ENCODE data around the gene WNT5B. TPM values are rescaled to one million over a fixed set of nuclear protein-coding genes. Genes with fewer than 3 reads are reported as not detected.

WNT5B gene
- total and polyA plus RNA-seq, 8 donors, result 0.72 to 2.8 (median 0.86) TPM

DNA sequence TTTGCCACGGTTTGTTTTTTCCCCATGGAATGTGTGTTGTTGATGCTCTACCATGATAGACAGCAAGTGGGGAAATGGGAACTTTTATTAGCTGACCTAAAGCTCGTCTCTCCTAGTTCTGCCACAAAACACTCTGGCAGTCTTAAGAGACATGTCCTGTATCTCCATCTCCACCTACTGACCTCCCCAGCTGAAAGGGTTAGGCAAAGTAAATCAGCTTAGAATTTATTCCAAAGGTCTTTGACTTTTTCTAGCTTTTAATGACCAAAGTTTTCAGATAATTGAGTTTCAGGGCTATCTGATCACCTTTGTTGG lies 52.4 kb downstream of the WNT5B start:
- Histone ChIP-seq H3K27ac (no peak overlapping the region), H3K36me3 (no peaks in the 10 kb centered on the region), H3K4me1 (no peaks in the 10 kb centered on the region), H3K27me3 (no peaks in the 10 kb centered on the region), H3K4me3 (no peak overlapping the region), H3K9me3 (no peaks in the 10 kb centered on the region)
- 49 to 52% methylated on average over 2 of the region's 2 CpGs for WGBS, 2 donors
- FAIRE-seq, result no peak
- TF ChIP-seq, protein P1, sequence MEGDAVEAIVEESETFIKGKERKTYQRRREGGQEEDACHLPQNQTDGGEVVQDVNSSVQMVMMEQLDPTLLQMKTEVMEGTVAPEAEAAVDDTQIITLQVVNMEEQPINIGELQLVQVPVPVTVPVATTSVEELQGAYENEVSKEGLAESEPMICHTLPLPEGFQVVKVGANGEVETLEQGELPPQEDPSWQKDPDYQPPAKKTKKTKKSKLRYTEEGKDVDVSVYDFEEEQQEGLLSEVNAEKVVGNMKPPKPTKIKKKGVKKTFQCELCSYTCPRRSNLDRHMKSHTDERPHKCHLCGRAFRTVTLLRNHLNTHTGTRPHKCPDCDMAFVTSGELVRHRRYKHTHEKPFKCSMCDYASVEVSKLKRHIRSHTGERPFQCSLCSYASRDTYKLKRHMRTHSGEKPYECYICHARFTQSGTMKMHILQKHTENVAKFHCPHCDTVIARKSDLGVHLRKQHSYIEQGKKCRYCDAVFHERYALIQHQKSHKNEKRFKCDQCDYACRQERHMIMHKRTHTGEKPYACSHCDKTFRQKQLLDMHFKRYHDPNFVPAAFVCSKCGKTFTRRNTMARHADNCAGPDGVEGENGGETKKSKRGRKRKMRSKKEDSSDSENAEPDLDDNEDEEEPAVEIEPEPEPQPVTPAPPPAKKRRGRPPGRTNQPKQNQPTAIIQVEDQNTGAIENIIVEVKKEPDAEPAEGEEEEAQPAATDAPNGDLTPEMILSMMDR (IDR thresholded peaks at IDR 0.05), result no peak
- no peak for DNase-seq
- no peak for ATAC-seq
- intact Hi-C loops (cut with DNase I), result no loop called here

DNA sequence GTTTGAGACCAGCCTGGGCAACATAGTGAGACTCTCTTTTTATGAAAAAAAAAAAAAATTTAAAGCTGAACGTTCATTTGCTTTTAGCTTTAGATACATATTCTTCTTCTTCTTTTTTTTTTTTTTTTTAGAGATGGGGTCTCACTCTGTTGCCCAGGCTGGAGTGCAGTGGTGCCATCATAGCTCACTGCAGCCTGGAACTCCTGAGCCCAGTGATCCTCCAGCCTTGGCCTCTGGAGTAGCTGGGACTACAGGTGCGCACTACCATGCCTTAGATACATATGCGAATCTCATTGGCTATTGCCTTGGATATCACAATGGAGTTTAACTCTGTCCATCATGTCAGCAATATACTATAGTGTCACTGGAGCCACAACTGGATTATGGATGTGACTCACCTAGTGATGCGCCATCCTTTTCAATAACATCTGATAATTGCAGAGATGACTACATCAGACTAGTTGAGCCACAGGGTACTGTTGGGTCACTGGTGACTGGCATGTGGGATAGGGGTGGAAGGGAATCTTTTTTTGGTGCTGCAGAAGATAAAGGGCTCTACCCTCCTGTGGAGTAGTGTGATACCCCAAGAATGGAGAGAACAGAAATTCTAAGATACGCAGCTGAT lies 59.2 kb downstream of the WNT5B start:
- Histone ChIP-seq H3K4me1 (peaks cover 0 to 11% (median 10%) of the 10 kb centered on the region in 3 donors), H3K4me3 (no peak overlapping the region), H3K36me3 (no peaks in the 10 kb centered on the region), H3K9me3 (no peaks in the 10 kb centered on the region), H3K27me3 (no peaks in the 10 kb centered on the region), H3K27ac (no peak overlapping the region)
- WGBS, 2 donors, result 91 to 93% methylated on average over 5 of the region's 5 CpGs
- ATAC-seq (no peak), FAIRE-seq (no peak), DNase-seq (no peak)
- TF ChIP-seq, protein P1 (IDR thresholded peaks at IDR 0.05), result no peak
- intact Hi-C loops (cut with DNase I), result no loop called here

DNA sequence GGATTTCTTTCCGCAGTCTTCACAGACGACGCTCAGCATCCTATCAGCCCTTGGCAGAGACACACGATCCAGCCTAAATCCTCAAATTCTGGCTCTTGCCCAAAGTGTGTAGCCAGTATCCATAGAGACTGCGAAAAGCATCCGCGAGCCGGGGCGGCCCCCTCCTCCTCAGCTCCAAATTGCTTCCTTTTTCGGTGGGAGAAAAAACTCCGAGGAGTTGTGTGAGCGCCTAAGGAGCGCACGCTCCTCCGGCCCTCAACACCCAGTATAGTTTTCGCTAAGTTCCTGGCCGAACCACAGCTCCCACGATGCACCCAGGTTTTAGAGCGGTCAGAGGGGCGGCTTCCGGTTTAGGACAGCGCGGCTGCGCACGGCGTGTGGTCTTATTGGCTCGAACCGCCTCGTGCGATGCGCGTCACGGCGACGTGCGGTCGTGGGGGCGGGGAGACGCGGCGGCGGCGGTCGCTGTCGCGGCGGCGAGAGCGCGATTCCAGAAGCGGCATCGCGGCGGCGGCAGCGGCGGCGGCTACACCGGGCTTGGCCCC lies 61.6 kb downstream of the WNT5B start, which contains the start of gene ADIPOR2:
ADIPOR2 (plus strand) TSS at position 493 of the 545 bp plus-strand sequence. CDS start 63,274 bp downstream, outside the sequence.
- no peaks in the 10 kb centered on the region for H3K9me3 ChIP-seq
- intact Hi-C loops (cut with DNase I), result no loop called here
- peak within 1 kb of the TSS; percentile 77 to 93 (median 91) for H3K4me3 ChIP-seq
- H3K27ac ChIP-seq, result peak within 1 kb of the TSS; percentile 78 to 88 (median 86)
- DNase-seq (peak; percentile 93 to 97 (median 95)), ATAC-seq (peak; percentile 97 to 100 (median 100)), FAIRE-seq (peak; percentile 9)
- H3K4me1 ChIP-seq, result peaks cover 0 to 14% (median 10%) of the 10 kb centered on the region in 3 donors
- WGBS, 2 donors, result 0% methylated on average over 58 to 59 of the region's 59 CpGs
- TF ChIP-seq, protein P1 (IDR thresholded peaks at IDR 0.05), result no peak
- H3K27me3 ChIP-seq, result no peaks in the 10 kb centered on the region
- no peaks in the 10 kb centered on the region for H3K36me3 ChIP-seq

DNA sequence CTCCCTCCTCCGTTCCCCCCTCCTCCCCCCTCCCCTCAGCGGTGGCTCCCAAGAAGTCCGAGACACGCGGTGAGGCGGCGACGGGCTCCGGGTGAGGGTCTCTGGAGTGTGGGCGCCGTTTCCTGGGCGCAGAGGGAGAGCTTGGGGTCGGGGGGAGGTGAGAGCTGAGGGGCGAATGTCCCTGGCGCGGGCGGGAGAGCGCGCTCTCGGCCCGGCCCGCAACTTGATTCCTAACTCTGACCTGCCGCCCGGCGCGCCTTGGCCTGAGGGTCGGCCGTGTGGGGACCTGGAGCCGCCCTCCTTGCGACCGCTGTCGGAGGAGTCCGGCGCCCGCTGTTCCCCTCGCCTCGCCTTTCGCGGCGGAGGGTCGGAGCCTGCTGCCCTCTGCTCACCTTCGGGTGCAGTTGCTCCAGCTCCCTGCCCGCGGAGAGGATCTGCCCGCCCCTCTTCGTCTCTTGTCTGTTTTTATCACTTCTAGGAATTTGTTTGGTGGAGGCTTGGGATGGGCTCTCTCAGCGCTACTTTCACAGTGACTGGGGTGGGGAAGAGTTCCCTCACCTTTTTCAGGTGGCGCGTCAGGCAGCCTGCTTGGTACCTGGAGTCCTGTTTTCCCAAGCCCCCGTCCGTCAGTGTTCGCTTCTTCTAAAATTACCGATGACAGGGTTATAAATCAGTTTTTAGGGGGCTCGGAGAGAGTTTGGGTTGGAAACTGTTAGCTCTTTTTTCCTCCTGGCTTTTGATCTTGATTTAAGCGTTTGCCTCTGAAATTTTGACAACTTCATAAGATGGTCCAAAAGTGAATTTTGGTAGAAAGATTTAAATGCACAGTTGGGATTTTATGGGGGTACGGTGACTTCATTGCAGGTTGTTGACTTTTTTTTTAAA lies 62.3 kb downstream of the WNT5B start:
- ATAC-seq (peak; percentile 62 to 71 (median 66)), FAIRE-seq (no peak), DNase-seq (peak in 4 of 6 donors; percentile 38 to 81 (median 64))
- no peaks in the 10 kb centered on the region for H3K9me3 ChIP-seq
- intact Hi-C loops (cut with DNase I), result no loop called here
- TF ChIP-seq, protein P1 (IDR thresholded peaks at IDR 0.05), result no peak
- H3K4me3 ChIP-seq, result peak overlapping the region; percentile 77 to 93 (median 91)
- peaks cover 0 to 14% (median 10%) of the 10 kb centered on the region in 3 donors for H3K4me1 ChIP-seq
- no peaks in the 10 kb centered on the region for H3K36me3 ChIP-seq
- no peaks in the 10 kb centered on the region for H3K27me3 ChIP-seq
- H3K27ac ChIP-seq, result peak overlapping the region; percentile 78 to 88 (median 86)
- WGBS, 2 donors, result 0 to 1% methylated on average over 34 to 56 of the region's 56 CpGs
